Measurements from ENCODE around the gene PTEN.
"Not testable (repeated sequence)": the region's sequence is repeated elsewhere in the genome, so short reads cannot be mapped to it uniquely, and the experiment has no call there.

The PTEN gene

DNA sequence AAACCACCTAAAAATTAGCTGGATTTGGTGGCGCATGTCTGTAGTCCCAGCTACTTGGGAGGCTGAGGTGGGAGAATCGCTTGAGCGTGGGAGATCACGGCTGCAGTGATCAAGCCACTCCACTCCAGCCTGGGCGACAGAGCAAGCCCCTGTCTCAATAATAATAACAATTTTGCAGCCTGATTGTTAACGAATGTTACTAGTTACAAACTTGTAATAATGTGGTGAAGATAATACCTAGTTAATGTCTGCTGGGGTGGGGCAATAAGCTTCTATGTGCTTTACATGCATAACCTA, 44.2 kb upstream of the PTEN start:
- TF ChIP-seq, protein P1, sequence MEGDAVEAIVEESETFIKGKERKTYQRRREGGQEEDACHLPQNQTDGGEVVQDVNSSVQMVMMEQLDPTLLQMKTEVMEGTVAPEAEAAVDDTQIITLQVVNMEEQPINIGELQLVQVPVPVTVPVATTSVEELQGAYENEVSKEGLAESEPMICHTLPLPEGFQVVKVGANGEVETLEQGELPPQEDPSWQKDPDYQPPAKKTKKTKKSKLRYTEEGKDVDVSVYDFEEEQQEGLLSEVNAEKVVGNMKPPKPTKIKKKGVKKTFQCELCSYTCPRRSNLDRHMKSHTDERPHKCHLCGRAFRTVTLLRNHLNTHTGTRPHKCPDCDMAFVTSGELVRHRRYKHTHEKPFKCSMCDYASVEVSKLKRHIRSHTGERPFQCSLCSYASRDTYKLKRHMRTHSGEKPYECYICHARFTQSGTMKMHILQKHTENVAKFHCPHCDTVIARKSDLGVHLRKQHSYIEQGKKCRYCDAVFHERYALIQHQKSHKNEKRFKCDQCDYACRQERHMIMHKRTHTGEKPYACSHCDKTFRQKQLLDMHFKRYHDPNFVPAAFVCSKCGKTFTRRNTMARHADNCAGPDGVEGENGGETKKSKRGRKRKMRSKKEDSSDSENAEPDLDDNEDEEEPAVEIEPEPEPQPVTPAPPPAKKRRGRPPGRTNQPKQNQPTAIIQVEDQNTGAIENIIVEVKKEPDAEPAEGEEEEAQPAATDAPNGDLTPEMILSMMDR (conservative IDR thresholded peaks at IDR 0.05; ENCODE audit: low read length): no peak
- no peak overlapping the region for H3K4me3 ChIP-seq (ENCODE audit: low read length)

DNA sequence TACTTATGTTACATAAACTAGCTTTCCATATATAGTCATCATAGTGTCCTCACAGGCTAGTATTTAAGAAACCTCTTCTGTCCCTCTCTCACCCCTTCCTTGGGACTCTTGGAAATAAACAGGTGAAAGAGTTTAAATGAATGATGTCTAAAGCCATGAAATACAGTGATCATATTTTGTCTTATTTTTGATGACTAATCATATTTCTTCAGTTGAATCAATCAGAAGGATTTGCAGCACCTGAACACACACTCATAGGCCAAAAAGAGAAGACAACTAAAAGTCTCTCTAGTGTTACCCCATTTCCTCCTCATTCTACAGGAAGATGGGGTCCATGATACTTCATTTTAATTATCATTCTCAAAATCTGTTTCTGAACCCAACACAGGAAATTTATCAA, 36.8 kb upstream of the PTEN start:
- TF ChIP-seq, protein P1 (conservative IDR thresholded peaks at IDR 0.05; ENCODE audit: low read length): no peak
- no peak overlapping the region for H3K4me3 ChIP-seq (ENCODE audit: low read length)
- no peak for DNase-seq (ENCODE audit: low read depth)

More for the DNA sequence above, 44.2 kb upstream of the PTEN start:
- DNase-seq (ENCODE audit: low read depth): no peak

DNA sequence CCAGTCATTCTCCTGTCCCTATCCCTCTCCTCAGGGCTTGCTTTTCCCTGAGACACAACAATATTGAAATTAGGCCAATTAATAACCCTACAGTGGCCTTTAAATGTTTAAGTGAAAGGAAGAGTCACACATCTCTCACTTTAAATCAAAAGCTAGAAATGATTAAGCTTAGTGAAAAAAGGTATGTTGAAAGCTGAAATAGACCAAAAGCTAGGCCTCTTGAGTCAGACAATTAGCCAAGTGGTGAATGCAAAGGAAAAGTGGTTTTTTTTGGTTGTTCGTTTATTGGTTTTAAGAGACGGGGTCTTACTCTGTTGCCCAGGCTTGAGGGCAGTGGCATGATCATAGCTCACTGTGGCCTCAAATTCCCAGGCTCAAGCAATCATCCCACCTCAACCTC, 35.7 kb upstream of the PTEN start:
- no peak overlapping the region for H3K4me3 ChIP-seq (ENCODE audit: low read length)
- no peak for DNase-seq (ENCODE audit: low read depth)
- TF ChIP-seq, protein P1 (conservative IDR thresholded peaks at IDR 0.05; ENCODE audit: low read length): no peak

DNA sequence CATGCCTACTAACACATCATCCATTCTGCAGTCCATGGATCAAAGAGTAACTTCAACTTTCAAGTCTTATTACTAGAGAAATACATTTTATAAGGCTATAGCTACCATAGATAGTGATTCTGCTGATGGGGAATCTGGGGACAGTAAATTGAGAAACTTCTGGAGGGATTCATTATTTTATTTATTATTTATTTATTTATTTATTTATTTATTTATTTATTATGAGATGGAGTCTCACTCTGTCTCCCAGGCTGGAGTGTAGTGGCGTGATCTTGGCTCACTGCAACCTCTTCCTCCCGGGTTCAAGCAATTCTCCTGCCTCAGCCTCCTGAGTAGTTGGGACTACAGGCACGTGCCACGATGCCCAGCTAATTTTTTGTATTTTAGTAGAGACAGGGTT, 34.4 kb upstream of the PTEN start:
- not testable (repeated sequence) for H3K4me3 ChIP-seq (ENCODE audit: low read length); DNase-seq (ENCODE audit: low read depth)

DNA sequence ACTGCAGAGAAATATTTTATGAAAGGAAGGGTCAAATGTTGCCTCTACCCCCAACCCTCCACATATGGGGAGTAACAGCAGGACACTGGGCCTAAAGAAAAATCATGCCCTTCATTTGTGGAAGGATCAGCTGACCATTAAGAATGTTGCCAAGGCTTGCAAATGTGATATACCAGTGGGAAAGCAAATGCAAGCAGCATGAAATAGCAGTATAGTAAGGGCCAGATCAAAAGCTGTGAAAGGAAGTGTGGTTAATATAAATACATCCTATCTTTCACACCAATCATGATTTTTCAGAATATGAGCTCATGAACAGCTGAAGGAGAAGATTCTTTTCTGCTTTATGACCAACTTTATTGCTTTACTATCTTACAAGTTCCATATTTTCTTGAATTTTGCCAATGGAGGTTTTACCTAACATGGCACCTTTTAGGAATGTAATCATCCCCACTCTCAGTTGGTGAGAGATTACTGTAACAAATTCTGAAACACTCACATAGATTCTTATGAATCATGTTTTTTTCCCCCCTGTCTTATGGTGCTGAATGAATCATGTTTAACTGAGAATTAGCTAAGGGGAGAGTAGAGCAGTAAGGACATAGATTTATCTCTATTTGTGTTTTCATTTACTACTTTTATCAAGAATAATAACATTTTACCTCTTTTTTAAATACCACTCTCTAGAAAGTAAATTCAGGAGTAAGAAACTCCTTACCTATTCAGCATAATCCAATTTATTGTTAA, 33.3 kb upstream of the PTEN start:
- TF ChIP-seq, protein P1 (conservative IDR thresholded peaks at IDR 0.05; ENCODE audit: low read length): no peak
- H3K4me3 ChIP-seq (ENCODE audit: low read length): no peak overlapping the region
- no peak for DNase-seq (ENCODE audit: low read depth)

DNA sequence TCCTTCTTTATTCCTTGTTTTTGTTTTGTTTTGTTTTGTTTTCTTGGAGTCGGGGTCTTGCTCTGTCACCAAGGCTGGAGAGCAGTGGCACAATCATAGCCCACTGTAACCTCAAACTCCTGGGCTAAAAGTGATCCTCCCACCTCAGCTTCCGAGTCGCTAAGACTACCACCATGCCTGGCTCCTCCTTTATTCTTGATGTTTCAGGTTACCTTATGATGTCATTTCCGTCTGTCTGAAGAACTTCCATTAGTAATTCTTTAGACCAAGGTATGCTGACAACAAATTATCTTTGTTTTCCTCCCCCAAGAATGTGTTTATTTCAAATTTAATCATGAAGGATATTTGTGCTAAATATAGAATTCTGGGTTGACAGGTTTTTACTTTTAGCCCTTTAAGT, 27.3 kb upstream of the PTEN start:
- H3K4me3 ChIP-seq (ENCODE audit: low read length): no peak overlapping the region
- TF ChIP-seq, protein P1 (conservative IDR thresholded peaks at IDR 0.05; ENCODE audit: low read length): no peak
- no peak for DNase-seq (ENCODE audit: low read depth)

DNA sequence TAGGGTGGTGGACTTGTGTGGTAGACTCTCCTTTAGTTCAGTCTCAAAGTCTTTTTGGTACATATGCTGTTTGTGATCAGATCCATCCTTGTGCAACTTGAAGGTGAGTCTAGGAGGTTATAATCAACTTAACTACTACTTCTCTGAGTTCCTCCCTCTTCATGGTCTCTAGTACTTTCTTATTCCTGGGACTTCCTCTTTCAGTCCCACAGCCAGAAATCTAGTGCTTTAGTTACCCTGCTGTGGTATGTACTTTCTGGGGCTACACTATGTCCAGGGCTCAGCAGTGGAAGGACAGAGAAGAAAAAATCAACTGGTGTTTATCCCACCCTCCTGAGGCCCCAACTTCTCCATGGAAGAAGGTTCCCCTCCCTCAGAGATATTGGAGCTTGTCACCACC, 26.0 kb upstream of the PTEN start:
- no peak overlapping the region for H3K4me3 ChIP-seq (ENCODE audit: low read length)
- no peak for DNase-seq (ENCODE audit: low read depth)
- TF ChIP-seq, protein P1 (conservative IDR thresholded peaks at IDR 0.05; ENCODE audit: low read length): no peak

DNA sequence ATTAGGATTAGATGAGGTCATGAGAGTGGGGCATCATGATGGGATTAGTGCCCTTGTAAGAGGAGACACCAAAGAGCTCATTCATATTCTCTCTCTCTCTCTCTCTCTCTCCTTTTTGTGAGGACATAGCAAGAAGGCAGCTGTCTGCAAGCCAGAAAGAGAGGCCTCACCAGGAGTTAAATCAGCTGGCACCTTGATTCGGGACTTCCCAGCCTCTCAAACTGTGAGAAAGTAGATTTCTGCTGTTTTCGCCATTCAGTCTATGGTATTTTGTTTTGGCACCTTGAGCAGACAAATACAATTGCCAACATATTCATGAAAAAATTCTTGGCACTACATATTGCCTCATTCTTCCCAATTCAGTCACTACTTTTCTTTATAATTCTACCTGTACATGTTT, 24.8 kb upstream of the PTEN start:
- DNase-seq (ENCODE audit: low read depth): peak; percentile 26
- no peak overlapping the region for H3K4me3 ChIP-seq (ENCODE audit: low read length)
- TF ChIP-seq, protein P1 (conservative IDR thresholded peaks at IDR 0.05; ENCODE audit: low read length): no peak

Measured in AG10803 (cell line).